ENCODE results near the gene PSMD8. TPM values are rescaled to one million over a fixed set of nuclear protein-coding genes. Genes with fewer than 3 reads are reported as not detected.

The PSMD8 gene
- polyA plus RNA-seq, 1 donor: 138 TPM

- WGBS (ENCODE audit: insufficient coverage, low lambda C conversion rate): no CpG with 5 or more reads among the region's 5 CpGs
- H3K27ac ChIP-seq (ENCODE audit: low read length): no peak overlapping the region
- H3K4me3 ChIP-seq (ENCODE audit: low read length): peak overlapping the region; percentile 75
- peaks cover 31% of the 10 kb centered on the region for H3K36me3 ChIP-seq (ENCODE audit: control insufficient read depth, insufficient read depth, low read length)
- H3K4me1 ChIP-seq (ENCODE audit: control insufficient read depth, insufficient read depth, low read length): peaks cover 11% of the 10 kb centered on the region
- DNase-seq: no peak
- no peaks in the 10 kb centered on the region for H3K9me3 ChIP-seq (ENCODE audit: control insufficient read depth, low read depth, low read length)
- no peaks in the 10 kb centered on the region for H3K27me3 ChIP-seq (ENCODE audit: control insufficient read depth, insufficient read depth, low read length)
These were observed 1.4 kb downstream of the PSMD8 start for GRCh38 chr19:38375748-38376147.

GRCh38 chr19:38376576-38376975, 2.2 kb downstream of the PSMD8 start:
- Histone ChIP-seq H3K27me3 (ENCODE audit: control insufficient read depth, insufficient read depth, low read length) (no peaks in the 10 kb centered on the region), H3K4me3 (ENCODE audit: low read length) (no peak overlapping the region), H3K27ac (ENCODE audit: low read length) (no peak overlapping the region), H3K9me3 (ENCODE audit: control insufficient read depth, low read depth, low read length) (no peaks in the 10 kb centered on the region), H3K36me3 (ENCODE audit: control insufficient read depth, insufficient read depth, low read length) (peaks cover 39% of the 10 kb centered on the region), H3K4me1 (ENCODE audit: control insufficient read depth, insufficient read depth, low read length) (peaks cover 11% of the 10 kb centered on the region)
- WGBS (ENCODE audit: insufficient coverage, low lambda C conversion rate): no CpG with 5 or more reads among the region's 3 CpGs
- DNase-seq: no peak

- DNase-seq: no peak
- Histone ChIP-seq H3K27me3 (ENCODE audit: control insufficient read depth, insufficient read depth, low read length) (no peaks in the 10 kb centered on the region), H3K9me3 (ENCODE audit: control insufficient read depth, low read depth, low read length) (no peaks in the 10 kb centered on the region), H3K36me3 (ENCODE audit: control insufficient read depth, insufficient read depth, low read length) (peaks cover 44% of the 10 kb centered on the region), H3K27ac (ENCODE audit: low read length) (no peak overlapping the region), H3K4me3 (ENCODE audit: low read length) (no peak overlapping the region), H3K4me1 (ENCODE audit: control insufficient read depth, insufficient read depth, low read length) (peaks cover 11% of the 10 kb centered on the region)
- WGBS (ENCODE audit: insufficient coverage, low lambda C conversion rate): no CpG with 5 or more reads among the region's 4 CpGs
These were observed 2.7 kb downstream of the PSMD8 start for GRCh38 chr19:38377052-38377451.

GRCh38 chr19:38378866-38379265, 4.5 kb downstream of the PSMD8 start:
- H3K27me3 ChIP-seq (ENCODE audit: control insufficient read depth, insufficient read depth, low read length): no peaks in the 10 kb centered on the region
- DNase-seq: no peak
- peaks cover 11% of the 10 kb centered on the region for H3K4me1 ChIP-seq (ENCODE audit: control insufficient read depth, insufficient read depth, low read length)
- no peak overlapping the region for H3K4me3 ChIP-seq (ENCODE audit: low read length)
- no peak overlapping the region for H3K27ac ChIP-seq (ENCODE audit: low read length)
- WGBS (ENCODE audit: insufficient coverage, low lambda C conversion rate): no CpG with 5 or more reads among the region's 10 CpGs
- H3K9me3 ChIP-seq (ENCODE audit: control insufficient read depth, low read depth, low read length): no peaks in the 10 kb centered on the region
- H3K36me3 ChIP-seq (ENCODE audit: control insufficient read depth, insufficient read depth, low read length): peaks cover 59% of the 10 kb centered on the region

- peaks cover 3% of the 10 kb centered on the region for H3K9me3 ChIP-seq (ENCODE audit: control insufficient read depth, low read depth, low read length)
- WGBS (ENCODE audit: insufficient coverage, low lambda C conversion rate): no CpG with 5 or more reads among the region's 9 CpGs
These were observed 6.8 kb downstream of the PSMD8 start for GRCh38 chr19:38381138-38381537.

GRCh38 chr19:38383184-38383583, 8.8 kb downstream of the PSMD8 start:
- peaks cover 49% of the 10 kb centered on the region for H3K36me3 ChIP-seq (ENCODE audit: control insufficient read depth, insufficient read depth, low read length)
- WGBS (ENCODE audit: insufficient coverage, low lambda C conversion rate): no CpG with 5 or more reads among the region's 10 CpGs
- H3K4me1 ChIP-seq (ENCODE audit: control insufficient read depth, insufficient read depth, low read length): peaks cover 22% of the 10 kb centered on the region
- no peak overlapping the region for H3K4me3 ChIP-seq (ENCODE audit: low read length)
- DNase-seq: no peak
- no peak overlapping the region for H3K27ac ChIP-seq (ENCODE audit: low read length)
- peaks cover 38% of the 10 kb centered on the region for H3K27me3 ChIP-seq (ENCODE audit: control insufficient read depth, insufficient read depth, low read length)
- peaks cover 15% of the 10 kb centered on the region for H3K9me3 ChIP-seq (ENCODE audit: control insufficient read depth, low read depth, low read length)

More at GRCh38 chr19:38381138-38381537, 6.8 kb downstream of the PSMD8 start:
- Histone ChIP-seq H3K27me3 (ENCODE audit: control insufficient read depth, insufficient read depth, low read length) (peaks cover 18% of the 10 kb centered on the region), H3K4me1 (ENCODE audit: control insufficient read depth, insufficient read depth, low read length) (peaks cover 6% of the 10 kb centered on the region), H3K4me3 (ENCODE audit: low read length) (no peak overlapping the region), H3K36me3 (ENCODE audit: control insufficient read depth, insufficient read depth, low read length) (peaks cover 64% of the 10 kb centered on the region), H3K27ac (ENCODE audit: low read length) (no peak overlapping the region)
- no peak for DNase-seq

- Histone ChIP-seq H3K36me3 (ENCODE audit: control insufficient read depth, insufficient read depth, low read length) (peaks cover 49% of the 10 kb centered on the region), H3K27ac (ENCODE audit: low read length) (no peak overlapping the region), H3K27me3 (ENCODE audit: control insufficient read depth, insufficient read depth, low read length) (peaks cover 43% of the 10 kb centered on the region), H3K4me3 (ENCODE audit: low read length) (no peak overlapping the region), H3K9me3 (ENCODE audit: control insufficient read depth, low read depth, low read length) (peaks cover 15% of the 10 kb centered on the region), H3K4me1 (ENCODE audit: control insufficient read depth, insufficient read depth, low read length) (peaks cover 25% of the 10 kb centered on the region)
- no CpG with 5 or more reads among the region's 2 CpGs for WGBS (ENCODE audit: insufficient coverage, low lambda C conversion rate)
- no peak for DNase-seq
These were observed 9.4 kb downstream of the PSMD8 start for GRCh38 chr19:38383743-38384142.

- peaks cover 50% of the 10 kb centered on the region for H3K27me3 ChIP-seq (ENCODE audit: control insufficient read depth, insufficient read depth, low read length)
- no peak overlapping the region for H3K27ac ChIP-seq (ENCODE audit: low read length)
- WGBS (ENCODE audit: insufficient coverage, low lambda C conversion rate): no CpG with 5 or more reads among the region's 10 CpGs
- peaks cover 43% of the 10 kb centered on the region for H3K36me3 ChIP-seq (ENCODE audit: control insufficient read depth, insufficient read depth, low read length)
- peaks cover 15% of the 10 kb centered on the region for H3K9me3 ChIP-seq (ENCODE audit: control insufficient read depth, low read depth, low read length)
- peaks cover 30% of the 10 kb centered on the region for H3K4me1 ChIP-seq (ENCODE audit: control insufficient read depth, insufficient read depth, low read length)
- no peak overlapping the region for H3K4me3 ChIP-seq (ENCODE audit: low read length)
- no peak for DNase-seq
These were observed 10.0 kb downstream of the PSMD8 start for GRCh38 chr19:38384209-38385027.

GRCh38 chr19:38385057-38385803, 10.9 kb downstream of the PSMD8 start:
- Histone ChIP-seq H3K36me3 (ENCODE audit: control insufficient read depth, insufficient read depth, low read length) (peaks cover 39% of the 10 kb centered on the region), H3K27me3 (ENCODE audit: control insufficient read depth, insufficient read depth, low read length) (peaks cover 55% of the 10 kb centered on the region), H3K9me3 (ENCODE audit: control insufficient read depth, low read depth, low read length) (peaks cover 16% of the 10 kb centered on the region), H3K27ac (ENCODE audit: low read length) (no peak overlapping the region), H3K4me1 (ENCODE audit: control insufficient read depth, insufficient read depth, low read length) (peaks cover 30% of the 10 kb centered on the region), H3K4me3 (ENCODE audit: low read length) (no peak overlapping the region)
- DNase-seq: no peak
- WGBS (ENCODE audit: insufficient coverage, low lambda C conversion rate): no CpG with 5 or more reads among the region's 40 CpGs

GRCh38 chr19:38385804-38386257, 11.5 kb downstream of the PSMD8 start:
- no CpG with 5 or more reads among the region's 40 CpGs for WGBS (ENCODE audit: insufficient coverage, low lambda C conversion rate)
- Histone ChIP-seq H3K9me3 (ENCODE audit: control insufficient read depth, low read depth, low read length) (peaks cover 18% of the 10 kb centered on the region), H3K27me3 (ENCODE audit: control insufficient read depth, insufficient read depth, low read length) (peaks cover 58% of the 10 kb centered on the region), H3K4me3 (ENCODE audit: low read length) (no peak overlapping the region), H3K4me1 (ENCODE audit: control insufficient read depth, insufficient read depth, low read length) (peaks cover 30% of the 10 kb centered on the region), H3K36me3 (ENCODE audit: control insufficient read depth, insufficient read depth, low read length) (peaks cover 34% of the 10 kb centered on the region), H3K27ac (ENCODE audit: low read length) (no peak overlapping the region)
- no peak for DNase-seq

Measured in large intestine (tissue), 3 donors.